Measurements from ENCODE around the gene TOMM34.

DNA sequence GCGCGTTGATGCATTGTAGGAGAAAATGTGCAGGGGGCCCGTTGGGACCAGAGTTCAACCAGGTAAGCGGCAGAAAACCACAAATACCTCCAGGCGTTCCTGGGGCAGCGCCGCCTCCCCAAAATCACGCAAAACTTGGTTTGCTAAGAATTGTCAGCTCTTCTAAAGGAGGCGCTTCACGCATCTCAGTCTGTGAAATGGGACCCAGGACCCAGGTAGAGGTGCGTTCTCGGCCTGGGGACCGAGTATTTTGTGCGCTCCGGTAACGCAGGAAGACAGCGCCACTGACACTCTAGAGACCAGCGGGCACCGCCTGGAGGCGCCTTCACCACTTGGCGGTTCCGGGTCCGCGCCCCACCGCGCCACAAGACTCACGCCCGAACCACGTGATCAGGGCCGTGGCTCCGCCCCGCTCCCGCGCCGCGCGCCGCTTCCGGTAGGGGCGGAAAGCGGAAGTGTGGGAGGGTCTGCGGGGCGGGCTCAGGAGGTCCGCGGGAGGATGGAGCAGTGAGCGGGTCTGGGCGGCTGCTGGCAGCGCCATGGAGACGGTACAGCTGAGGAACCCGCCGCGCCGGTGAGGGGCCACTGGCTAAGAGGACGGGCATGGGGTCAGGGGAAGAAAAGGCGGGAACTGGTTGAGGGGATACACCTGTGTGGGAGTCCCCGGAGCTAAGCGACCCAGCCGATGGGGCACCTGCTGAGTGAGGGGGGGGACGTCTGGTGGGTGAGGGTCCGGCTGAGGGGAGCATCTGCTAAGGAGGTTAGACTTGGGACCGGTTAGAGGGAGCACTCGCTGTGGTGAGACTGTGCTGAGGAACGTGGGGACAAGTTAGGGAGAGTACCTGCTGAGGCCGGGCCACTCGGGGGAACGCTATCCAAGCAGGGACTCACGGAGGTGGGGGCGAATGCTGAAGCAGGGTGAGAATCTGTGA, 6.1 kb upstream of the TOMM34 start, which contains the start of gene STK4:
- TF ChIP-seq, protein P1, sequence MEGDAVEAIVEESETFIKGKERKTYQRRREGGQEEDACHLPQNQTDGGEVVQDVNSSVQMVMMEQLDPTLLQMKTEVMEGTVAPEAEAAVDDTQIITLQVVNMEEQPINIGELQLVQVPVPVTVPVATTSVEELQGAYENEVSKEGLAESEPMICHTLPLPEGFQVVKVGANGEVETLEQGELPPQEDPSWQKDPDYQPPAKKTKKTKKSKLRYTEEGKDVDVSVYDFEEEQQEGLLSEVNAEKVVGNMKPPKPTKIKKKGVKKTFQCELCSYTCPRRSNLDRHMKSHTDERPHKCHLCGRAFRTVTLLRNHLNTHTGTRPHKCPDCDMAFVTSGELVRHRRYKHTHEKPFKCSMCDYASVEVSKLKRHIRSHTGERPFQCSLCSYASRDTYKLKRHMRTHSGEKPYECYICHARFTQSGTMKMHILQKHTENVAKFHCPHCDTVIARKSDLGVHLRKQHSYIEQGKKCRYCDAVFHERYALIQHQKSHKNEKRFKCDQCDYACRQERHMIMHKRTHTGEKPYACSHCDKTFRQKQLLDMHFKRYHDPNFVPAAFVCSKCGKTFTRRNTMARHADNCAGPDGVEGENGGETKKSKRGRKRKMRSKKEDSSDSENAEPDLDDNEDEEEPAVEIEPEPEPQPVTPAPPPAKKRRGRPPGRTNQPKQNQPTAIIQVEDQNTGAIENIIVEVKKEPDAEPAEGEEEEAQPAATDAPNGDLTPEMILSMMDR (IDR thresholded peaks at IDR 0.05): peak; percentile 25 to 56 (median 44)
- peak; percentile 88 to 93 for TF ChIP-seq POLR2A (IDR thresholded peaks at IDR 0.05)
